RWPE2 (cell line): ENCODE measurements around the gene KITLG.

Experiments used
- ATAC-seq: fragments of 200-7000 bp; cut with Tn5 transposase; 3 replicates; pipeline ENCODE4 v1.9.1; 2021; ENCODE audit warnings: low read depth
- DNase-seq: peaks from one replicate; pipeline ENCODE4 v3.0.0-alpha.2; 2020; ENCODE audit warnings: low spot score
- H3K27ac ChIP-seq: fragments of 450-650 bp; 2 replicates; pipeline ENCODE4 v1.5.1; 2017; ENCODE audit warnings: mild to moderate bottlenecking; ENCODE audit not compliant: poor library complexity, severe bottlenecking
- H3K27me3 ChIP-seq: fragments of 250-450 bp; sonication (Bioruptor Pico); 2 replicates; pipeline ENCODE4 v1.5.1; 2021; ENCODE audit warnings: mild to moderate bottlenecking, moderate library complexity; ENCODE audit not compliant: insufficient read depth, poor library complexity, severe bottlenecking
- H3K36me3 ChIP-seq: fragments of 250-450 bp; sonication (Bioruptor Pico); 2 replicates; pipeline ENCODE4 v1.5.1; 2020; ENCODE audit warnings: low read depth, mild to moderate bottlenecking, moderate library complexity
- H3K4me1 ChIP-seq: fragments of 250-450 bp; sonication (Bioruptor Pico); 2 replicates; pipeline ENCODE4 v1.5.1; 2021; ENCODE audit warnings: mild to moderate bottlenecking, moderate library complexity; ENCODE audit not compliant: insufficient read depth, poor library complexity, severe bottlenecking
- H3K4me3 ChIP-seq: fragments of 250-450 bp; sonication (Bioruptor Pico); 2 replicates; pipeline ENCODE4 v1.5.1; 2021; ENCODE audit warnings: mild to moderate bottlenecking, moderate library complexity; ENCODE audit not compliant: severe bottlenecking
- H3K9me3 ChIP-seq: fragments of 250-450 bp; sonication (Bioruptor Pico); 2 replicates; pipeline ENCODE4 v1.5.1; 2021; ENCODE audit warnings: mild to moderate bottlenecking, moderate library complexity; ENCODE audit not compliant: severe bottlenecking
- CTCF ChIP-seq: fragments of 450-650 bp; IDR thresholded peaks from one replicate; pipeline ENCODE4 v1.5.1; 2017; ENCODE audit warnings: mild to moderate bottlenecking, moderate library complexity; ENCODE audit not compliant: poor library complexity, severe bottlenecking

Gene KITLG

GRCh38 chr12:88624911-88625310 is 44.6 kb upstream of the KITLG start:
- ATAC-seq (peak; percentile 40; the same call in 1 of the 3 replicates), DNase-seq (no peak)
- Histone ChIP-seq H3K4me3 (no peak overlapping the region), H3K36me3 (no peaks in the 10 kb centered on the region), H3K4me1 (no peaks in the 10 kb centered on the region), H3K27ac (no peak overlapping the region), H3K27me3 (no peaks in the 10 kb centered on the region), H3K9me3 (no peaks in the 10 kb centered on the region)
- no peak for TF ChIP-seq CTCF

DNA sequence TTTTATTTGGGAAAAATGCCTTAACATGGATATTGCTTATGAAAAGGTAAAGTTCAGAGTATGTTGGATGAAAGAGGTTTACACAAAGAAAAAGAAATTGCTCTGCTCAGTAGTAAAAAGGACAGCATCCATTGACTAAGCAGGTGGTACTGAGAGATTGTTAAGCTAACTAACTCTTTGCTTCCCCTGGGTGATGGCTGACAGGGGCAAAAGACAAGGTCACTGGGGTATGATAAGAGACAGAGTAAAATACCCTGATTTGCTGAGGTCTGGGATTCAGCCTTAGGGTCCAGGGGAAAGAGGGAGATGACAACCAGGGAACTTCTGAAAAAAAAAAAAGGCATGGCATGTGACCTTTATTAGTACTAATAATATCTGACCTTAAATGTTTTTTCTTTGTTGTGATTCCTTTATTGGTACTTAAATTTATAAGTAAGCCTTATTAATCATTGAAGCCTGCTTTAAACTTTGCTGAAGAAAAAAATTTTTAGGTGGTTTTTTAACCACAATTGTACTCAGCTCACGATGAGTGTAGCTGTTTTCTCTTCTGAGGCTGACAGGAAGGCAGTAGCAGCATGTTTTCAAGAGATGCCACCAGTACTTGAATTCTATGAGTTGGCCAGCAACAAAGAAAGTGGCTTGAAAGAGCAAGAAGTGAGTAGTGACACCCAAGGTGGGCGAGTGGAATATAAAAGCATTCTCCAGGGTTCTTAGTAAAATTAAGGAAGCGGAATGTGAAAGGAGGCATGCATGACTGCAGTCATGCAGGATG is 43.7 kb upstream of the KITLG start:
- H3K4me3 ChIP-seq: no peak overlapping the region
- DNase-seq (no peak), ATAC-seq (no peak)
- no peaks in the 10 kb centered on the region for H3K27me3 ChIP-seq
- no peak for TF ChIP-seq CTCF
- no peaks in the 10 kb centered on the region for H3K36me3 ChIP-seq
- H3K4me1 ChIP-seq: no peaks in the 10 kb centered on the region
- H3K9me3 ChIP-seq: no peaks in the 10 kb centered on the region
- H3K27ac ChIP-seq: no peak overlapping the region

- no peaks in the 10 kb centered on the region for H3K36me3 ChIP-seq
- no peaks in the 10 kb centered on the region for H3K27me3 ChIP-seq
- no peak overlapping the region for H3K4me3 ChIP-seq
- DNase-seq (no peak), ATAC-seq (no peak)
- TF ChIP-seq CTCF: no peak
- no peak overlapping the region for H3K27ac ChIP-seq
- H3K4me1 ChIP-seq: no peaks in the 10 kb centered on the region
- no peaks in the 10 kb centered on the region for H3K9me3 ChIP-seq
Observed at GRCh38 chr12:88617352-88617751, 37.1 kb upstream of the KITLG start.

DNA sequence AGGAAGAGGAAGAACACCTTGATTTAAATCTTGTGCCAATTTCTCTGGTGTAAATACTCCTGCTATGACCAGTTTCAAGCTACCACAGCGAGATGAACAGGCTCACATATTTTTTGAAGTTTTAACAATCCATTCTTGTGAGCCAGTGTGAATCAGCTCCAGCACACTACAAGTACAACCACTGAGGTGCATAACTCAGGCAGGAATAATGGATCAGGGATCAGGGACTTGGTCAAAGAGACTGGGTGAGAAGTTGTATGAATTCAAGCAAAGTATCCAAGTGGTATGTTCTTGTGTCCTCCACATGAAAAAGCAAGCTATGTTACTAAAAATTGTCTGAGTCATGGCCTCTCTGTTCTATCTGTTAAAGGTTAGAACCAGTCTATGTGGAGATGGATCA is 35.2 kb upstream of the KITLG start:
- TF ChIP-seq CTCF: no peak
- H3K27ac ChIP-seq: no peak overlapping the region
- no peaks in the 10 kb centered on the region for H3K4me1 ChIP-seq
- DNase-seq (no peak), ATAC-seq (no peak)
- no peak overlapping the region for H3K4me3 ChIP-seq
- no peaks in the 10 kb centered on the region for H3K36me3 ChIP-seq
- no peaks in the 10 kb centered on the region for H3K9me3 ChIP-seq
- no peaks in the 10 kb centered on the region for H3K27me3 ChIP-seq

DNA sequence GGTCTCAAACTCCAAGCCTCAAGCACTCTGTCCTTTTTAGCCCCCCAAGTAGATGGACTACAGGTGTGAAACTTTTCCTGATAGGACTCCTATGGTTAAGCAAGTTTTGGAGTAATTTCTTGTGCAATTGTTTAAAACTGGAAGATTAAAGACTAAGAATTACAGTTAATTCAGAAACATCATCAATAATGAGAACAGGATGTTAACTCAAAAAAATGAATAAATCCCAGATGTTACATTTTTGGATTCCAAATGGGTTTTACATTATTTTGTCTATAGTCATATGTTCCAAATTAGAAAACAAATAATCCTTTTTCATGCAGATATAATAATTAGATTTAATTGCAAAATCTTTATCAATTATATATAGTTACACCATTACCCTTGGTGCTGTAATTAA is 24.4 kb upstream of the KITLG start:
- TF ChIP-seq CTCF: no peak

More for the DNA sequence above, 24.4 kb upstream of the KITLG start:
- Histone ChIP-seq H3K27me3 (no peaks in the 10 kb centered on the region), H3K9me3 (no peaks in the 10 kb centered on the region), H3K36me3 (no peaks in the 10 kb centered on the region), H3K4me1 (peaks cover 3% of the 10 kb centered on the region), H3K27ac (no peak overlapping the region), H3K4me3 (no peak overlapping the region)
- DNase-seq (no peak), ATAC-seq (no peak)
